ENCODE results near the gene OR51B6. TPM values are rescaled to one million over a fixed set of nuclear protein-coding genes. Genes with fewer than 3 reads are reported as not detected.

Gene OR51B6
- total and polyA plus RNA-seq, 9 of the 15 experiments (the other 6 are each of a cell fraction or from before 2014, with no cell fraction given), result 0.06 to 0.97 TPM; not detected in 7

DNA sequence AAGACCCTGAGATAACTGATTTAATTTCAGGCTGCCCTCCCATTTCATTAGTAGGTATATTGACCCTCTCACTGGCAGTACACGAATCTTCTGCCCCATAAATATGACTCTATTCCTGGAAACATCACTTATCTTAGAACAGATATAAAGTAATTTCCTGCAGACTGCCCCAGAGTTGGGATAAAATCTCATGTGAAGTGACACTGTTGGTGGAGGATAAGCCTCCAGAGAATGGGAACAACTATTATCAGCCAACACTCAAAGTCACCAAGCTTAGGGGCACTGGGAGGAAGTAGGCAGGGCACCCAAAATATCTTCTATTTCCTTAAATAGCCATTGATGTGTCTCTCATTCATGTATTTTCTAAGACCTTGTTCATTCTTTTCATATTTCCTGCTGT, 16.1 kb upstream of the OR51B6 start (continued):
- TF ChIP-seq ETV5 (CRISPR knock-in tag; IDR thresholded peaks at IDR 0.05; ENCODE audit: low read depth) (peak; percentile 66), SAFB (IDR thresholded peaks at IDR 0.05; ENCODE audit: borderline replicate concordance, low read depth, low read length) (no peak), SMARCE1 (IDR thresholded peaks at IDR 0.05) (0 out of 2 replicates have a peak, but pooled peaks have one; percentile 25), CBFA2T2 (conservative IDR thresholded peaks at IDR 0.05) (peak; percentile 57), TAL1 (IDR thresholded peaks at IDR 0.05) (peak; percentile 41), SP1 (CRISPR knock-in tag; IDR thresholded peaks at IDR 0.05) (no peak), ZNF121 (CRISPR knock-in tag; conservative IDR thresholded peaks at IDR 0.05) (no peak), TEAD4 (IDR thresholded peaks at IDR 0.05; ENCODE audit: low read length) (peak; percentile 69), TEAD4 (CRISPR knock-in tag; IDR thresholded peaks at IDR 0.05; ENCODE audit: borderline replicate concordance) (no peak), HMG20A (CRISPR knock-in tag; conservative IDR thresholded peaks at IDR 0.05) (no peak), ZSCAN29 (IDR thresholded peaks at IDR 0.05) (no peak), ZNF76 (CRISPR knock-in tag; IDR thresholded peaks at IDR 0.05; ENCODE audit: borderline replicate concordance) (no peak), SMAD4 (CRISPR knock-in tag; conservative IDR thresholded peaks at IDR 0.05) (peak; percentile 41; the same call in 1 of the 2 replicates), TBL1XR1 (IDR thresholded peaks at IDR 0.05; ENCODE audit: low read length in 2 of 2) (0 out of 4 replicates have a peak, but pooled peaks of 1 of the 2 experiments have one; percentile 32), JUNB (CRISPR knock-in tag; conservative IDR thresholded peaks at IDR 0.05) (no peak), PML (IDR thresholded peaks at IDR 0.05; ENCODE audit: low read length) (peak; percentile 19; the same call in 1 of the 2 replicates), FOXJ2 (tag; IDR thresholded peaks at IDR 0.05) (no peak), RCOR1 (IDR thresholded peaks at IDR 0.05; ENCODE audit: borderline replicate concordance in 1 of 2, low read depth in 2 of 2, low read length in 2 of 2) (peak in 1 of 2 experiments; percentile 32; a peak in 1 of 4 replicates), SMARCA4 (IDR thresholded peaks at IDR 0.05) (peak; percentile 40; the same call in 1 of the 2 replicates), DPF2 (IDR thresholded peaks at IDR 0.05) (peak; percentile 47; the same call in 1 of the 2 replicates), NCOR1 (IDR thresholded peaks at IDR 0.05) (peak; percentile 63), SOX6 (IDR thresholded peaks at IDR 0.05) (peak; percentile 66), ZNF778 (CRISPR knock-in tag; IDR thresholded peaks at IDR 0.05) (no peak), ZBTB17 (CRISPR knock-in tag; IDR thresholded peaks at IDR 0.05) (no peak), TCF3 (CRISPR knock-in tag; IDR thresholded peaks at IDR 0.05) (peak; percentile 72), STAT5A (IDR thresholded peaks at IDR 0.05; ENCODE audit: borderline replicate concordance, low read length) (peak; percentile 53; the same call in 1 of the 2 replicates), TRIM24 (IDR thresholded peaks at IDR 0.05) (no peak), RFX1 (IDR thresholded peaks at IDR 0.05) (no peak), MECOM (CRISPR knock-in tag; IDR thresholded peaks at IDR 0.05) (0 out of 2 replicates have a peak, but pooled peaks have one; percentile 16)
- TF ChIP-seq, protein P1, sequence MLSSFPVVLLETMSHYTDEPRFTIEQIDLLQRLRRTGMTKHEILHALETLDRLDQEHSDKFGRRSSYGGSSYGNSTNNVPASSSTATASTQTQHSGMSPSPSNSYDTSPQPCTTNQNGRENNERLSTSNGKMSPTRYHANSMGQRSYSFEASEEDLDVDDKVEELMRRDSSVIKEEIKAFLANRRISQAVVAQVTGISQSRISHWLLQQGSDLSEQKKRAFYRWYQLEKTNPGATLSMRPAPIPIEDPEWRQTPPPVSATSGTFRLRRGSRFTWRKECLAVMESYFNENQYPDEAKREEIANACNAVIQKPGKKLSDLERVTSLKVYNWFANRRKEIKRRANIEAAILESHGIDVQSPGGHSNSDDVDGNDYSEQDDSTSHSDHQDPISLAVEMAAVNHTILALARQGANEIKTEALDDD (IDR thresholded peaks at IDR 0.05), result no peak
- TF ChIP-seq, protein P2, sequence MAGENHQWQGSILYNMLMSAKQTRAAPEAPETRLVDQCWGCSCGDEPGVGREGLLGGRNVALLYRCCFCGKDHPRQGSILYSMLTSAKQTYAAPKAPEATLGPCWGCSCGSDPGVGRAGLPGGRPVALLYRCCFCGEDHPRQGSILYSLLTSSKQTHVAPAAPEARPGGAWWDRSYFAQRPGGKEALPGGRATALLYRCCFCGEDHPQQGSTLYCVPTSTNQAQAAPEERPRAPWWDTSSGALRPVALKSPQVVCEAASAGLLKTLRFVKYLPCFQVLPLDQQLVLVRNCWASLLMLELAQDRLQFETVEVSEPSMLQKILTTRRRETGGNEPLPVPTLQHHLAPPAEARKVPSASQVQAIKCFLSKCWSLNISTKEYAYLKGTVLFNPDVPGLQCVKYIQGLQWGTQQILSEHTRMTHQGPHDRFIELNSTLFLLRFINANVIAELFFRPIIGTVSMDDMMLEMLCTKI (IDR thresholded peaks at IDR 0.05; ENCODE audit: partially characterized antibody), result no peak
- TF ChIP-seq, protein P3, sequence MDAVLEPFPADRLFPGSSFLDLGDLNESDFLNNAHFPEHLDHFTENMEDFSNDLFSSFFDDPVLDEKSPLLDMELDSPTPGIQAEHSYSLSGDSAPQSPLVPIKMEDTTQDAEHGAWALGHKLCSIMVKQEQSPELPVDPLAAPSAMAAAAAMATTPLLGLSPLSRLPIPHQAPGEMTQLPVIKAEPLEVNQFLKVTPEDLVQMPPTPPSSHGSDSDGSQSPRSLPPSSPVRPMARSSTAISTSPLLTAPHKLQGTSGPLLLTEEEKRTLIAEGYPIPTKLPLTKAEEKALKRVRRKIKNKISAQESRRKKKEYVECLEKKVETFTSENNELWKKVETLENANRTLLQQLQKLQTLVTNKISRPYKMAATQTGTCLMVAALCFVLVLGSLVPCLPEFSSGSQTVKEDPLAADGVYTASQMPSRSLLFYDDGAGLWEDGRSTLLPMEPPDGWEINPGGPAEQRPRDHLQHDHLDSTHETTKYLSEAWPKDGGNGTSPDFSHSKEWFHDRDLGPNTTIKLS (IDR thresholded peaks at IDR 0.05; ENCODE audit: borderline replicate concordance, low read depth), result no peak

Data from K562 (cell line).